Measurements from ENCODE around the gene TAF1. TPM values are rescaled to one million over a fixed set of nuclear protein-coding genes. Genes with fewer than 3 reads are reported as not detected.

TAF1 gene
- total and polyA plus RNA-seq, 2 donors (not counting 3 experiments of a cell fraction or from before 2014, with no cell fraction given), result 8.2 to 41.0 TPM

GRCh38 chrX:71514367-71515037 lies 148.3 kb downstream of the TAF1 start:
- no peaks in the 10 kb centered on the region for H4K20me1 ChIP-seq (replicated peaks; ENCODE audit: control insufficient read depth, extremely low read depth, insufficient read depth, low read length)
- CTCF ChIA-PET, result no interaction called here
- no peak overlapping the region for H3K4me2 ChIP-seq (ENCODE audit: insufficient read depth, low read length)

More at GRCh38 chrX:71514367-71515037, 148.3 kb downstream of the TAF1 start:
- H3K79me2 ChIP-seq (ENCODE audit: control insufficient read depth, insufficient read depth, low read length), result no peaks in the 10 kb centered on the region
- no peaks in the 10 kb centered on the region for H3K27me3 ChIP-seq (ENCODE audit: control insufficient read depth in 2 of 2, insufficient read depth in 2 of 2, low read length in 2 of 2)
- H3K4me1 ChIP-seq (ENCODE audit: control insufficient read depth, extremely low read depth, insufficient read depth, low read length), result no peaks in the 10 kb centered on the region
- H3K36me3 ChIP-seq (ENCODE audit: control insufficient read depth in 2 of 2, extremely low read depth in 1 of 2, insufficient read depth in 2 of 2, low read length in 2 of 2), result no peaks in the 10 kb centered on the region
- no peaks in the 10 kb centered on the region for H3K9me1 ChIP-seq (replicated peaks; ENCODE audit: control insufficient read depth, extremely low read depth, insufficient read depth, low read length)
- no peak overlapping the region for H3K27ac ChIP-seq (ENCODE audit: insufficient read depth, low read depth, low read length)
- BruUV-seq (replicated peaks), result no TSS peak
- no peaks in the 10 kb centered on the region for H3K9me3 ChIP-seq (replicated peaks; ENCODE audit: control insufficient read depth, insufficient read depth, low read length)
- intact Hi-C loops (cut with micrococcal nuclease), result no loop called here
- no peak overlapping the region for H3K9ac ChIP-seq (replicated peaks; ENCODE audit: extremely low read depth, insufficient read depth, low read length)
- TF ChIP-seq POLR2AphosphoS5 (IDR thresholded peaks at IDR 0.05; ENCODE audit: insufficient read depth, low read depth, low read length), result no peak
- no peak for TF ChIP-seq GATA2 (IDR thresholded peaks at IDR 0.05; ENCODE audit: insufficient read depth, insufficient read length, low read depth, low read length)
- no peak for TF ChIP-seq CTCF (IDR thresholded peaks at IDR 0.05; ENCODE audit: extremely low read depth in 1 of 2, insufficient read depth in 1 of 2, low read depth in 1 of 2, low read length in 2 of 2)
- no peak for TF ChIP-seq EZH2 (IDR thresholded peaks at IDR 0.05; ENCODE audit: borderline replicate concordance, low read depth, low read length, severe bottlenecking)
- no peak for TF ChIP-seq FOS (IDR thresholded peaks at IDR 0.05; ENCODE audit: borderline replicate concordance, insufficient read depth, low read length)
- no peak for TF ChIP-seq POLR2A (IDR thresholded peaks at IDR 0.05; ENCODE audit: low read depth, low read length)
- TF ChIP-seq JUN (IDR thresholded peaks at IDR 0.05; ENCODE audit: borderline replicate concordance, insufficient read depth, insufficient read length, low read depth), result no peak
- TF ChIP-seq MAX (IDR thresholded peaks at IDR 0.05; ENCODE audit: insufficient read depth, insufficient read length), result no peak
- no peak for TF ChIP-seq MYC (IDR thresholded peaks at IDR 0.05; ENCODE audit: low read depth, low read length)
- H2AFZ ChIP-seq (ENCODE audit: low read depth, low read length), result no peak overlapping the region
- no peak overlapping the region for H3K4me3 ChIP-seq (replicated peaks in 1 of 3; ENCODE audit: insufficient read depth in 1 of 3, low read depth in 1 of 3, low read length in 3 of 3)
- POLR2A ChIA-PET, result no interaction called here
- FAIRE-seq (no peak), DNase-seq (ENCODE audit: low read depth, low spot score) (no peak)
- dilution Hi-C loops (cut with MboI; ENCODE audit: extremely low pct_ligation_motif_present, low sequenced_read_pairs), result no loop called here
